Bone marrow (tissue), 2 donors: ENCODE data around the gene DHRS9.

Experiments used
- DNase-seq, 2 donors: peaks; one replicate each; lab custom pipeline; 2025; lab: John Stamatoyannopoulos, UW

DHRS9 gene

DNA sequence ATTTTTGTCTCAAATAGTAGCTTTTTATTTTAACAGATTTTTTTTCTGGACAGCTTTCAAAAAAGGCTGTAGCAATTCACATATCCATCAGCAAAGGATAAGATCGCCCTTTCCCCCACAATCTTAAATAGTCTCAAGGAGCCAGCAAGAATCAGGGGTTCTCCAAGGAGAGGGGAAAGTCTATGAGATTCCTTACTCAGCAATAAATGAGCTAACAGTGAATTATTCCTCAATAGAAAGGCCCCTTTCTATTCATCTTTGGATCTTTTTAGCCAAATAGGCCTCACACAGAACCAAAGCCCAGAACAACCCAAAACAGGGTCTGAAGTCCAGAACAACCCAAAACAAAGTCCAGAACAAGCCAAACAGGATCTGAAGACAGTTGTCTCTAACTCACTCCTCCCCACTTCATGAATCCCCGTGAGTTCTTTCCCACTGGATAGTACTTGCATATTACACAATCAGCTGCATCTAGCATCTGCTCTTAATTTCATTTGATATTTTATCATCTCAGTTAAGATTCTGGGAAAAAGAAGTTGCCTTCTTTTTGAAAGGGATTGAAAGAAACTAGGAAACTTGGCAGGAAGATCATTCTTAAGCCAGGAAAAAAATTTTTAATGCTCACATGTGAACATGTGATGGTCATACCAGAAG lies 3.4 kb upstream of the DHRS9 start:
- no peak for DNase-seq

DNA sequence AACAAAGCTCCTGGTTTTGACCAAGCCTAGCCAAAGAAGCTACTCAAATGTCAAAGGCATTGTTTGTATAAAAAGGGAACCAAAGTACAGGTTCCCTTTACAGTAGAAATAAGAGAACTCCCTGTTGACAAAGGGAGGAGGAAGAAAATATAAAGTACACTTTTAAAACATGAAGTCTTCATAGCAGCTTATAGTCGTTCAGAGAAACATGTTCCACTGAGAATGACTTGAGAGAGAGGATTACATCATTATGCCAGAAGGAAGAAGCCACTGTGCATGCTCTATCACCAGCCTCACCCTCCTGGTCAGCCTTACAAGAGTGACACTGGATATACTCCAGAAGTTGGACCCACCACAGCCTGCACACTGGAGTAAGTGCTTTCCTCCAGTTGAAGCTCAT lies 2.5 kb upstream of the DHRS9 start:
- peak in 1 of 2 donors; percentile 55 for DNase-seq

DNA sequence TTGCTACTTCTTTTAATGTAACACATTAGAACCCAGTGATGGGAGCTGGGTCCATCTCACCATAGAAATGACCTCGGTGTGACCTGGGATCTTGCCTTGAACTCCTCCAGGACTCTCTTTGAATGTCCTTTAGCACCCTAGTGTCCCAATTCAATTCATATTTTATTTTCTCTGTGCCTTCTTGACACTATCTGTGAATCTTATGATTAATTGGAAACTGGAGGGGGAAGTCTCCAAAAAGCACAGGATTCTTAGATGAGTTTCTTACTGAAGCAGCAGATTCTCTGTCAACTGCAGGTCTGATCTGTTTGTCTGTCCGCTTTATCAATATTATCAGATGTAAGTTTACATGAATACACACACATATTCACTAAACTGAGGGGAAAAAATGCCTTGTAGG lies 470 bp downstream of the DHRS9 start:
- no peak for DNase-seq

DNA sequence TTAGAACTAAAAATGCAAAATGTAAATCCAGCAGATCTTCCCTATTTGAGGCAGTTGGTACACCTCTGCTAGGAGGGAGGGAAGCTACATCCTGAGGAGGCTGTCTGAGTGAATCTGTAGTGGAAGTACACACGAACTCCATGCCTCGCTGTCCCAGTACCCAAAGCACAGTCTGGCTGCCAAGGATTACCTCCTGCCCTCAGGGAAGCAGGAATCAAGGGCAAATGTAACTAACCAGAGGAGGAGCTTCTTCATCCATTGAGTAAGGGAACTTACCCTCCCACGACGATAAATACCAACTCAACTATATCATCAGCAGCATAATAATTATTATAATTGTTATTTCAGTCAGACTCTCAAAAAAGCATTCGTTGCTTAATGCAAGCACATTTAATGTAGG lies 2.1 kb downstream of the DHRS9 start:
- no peak for DNase-seq

DNA sequence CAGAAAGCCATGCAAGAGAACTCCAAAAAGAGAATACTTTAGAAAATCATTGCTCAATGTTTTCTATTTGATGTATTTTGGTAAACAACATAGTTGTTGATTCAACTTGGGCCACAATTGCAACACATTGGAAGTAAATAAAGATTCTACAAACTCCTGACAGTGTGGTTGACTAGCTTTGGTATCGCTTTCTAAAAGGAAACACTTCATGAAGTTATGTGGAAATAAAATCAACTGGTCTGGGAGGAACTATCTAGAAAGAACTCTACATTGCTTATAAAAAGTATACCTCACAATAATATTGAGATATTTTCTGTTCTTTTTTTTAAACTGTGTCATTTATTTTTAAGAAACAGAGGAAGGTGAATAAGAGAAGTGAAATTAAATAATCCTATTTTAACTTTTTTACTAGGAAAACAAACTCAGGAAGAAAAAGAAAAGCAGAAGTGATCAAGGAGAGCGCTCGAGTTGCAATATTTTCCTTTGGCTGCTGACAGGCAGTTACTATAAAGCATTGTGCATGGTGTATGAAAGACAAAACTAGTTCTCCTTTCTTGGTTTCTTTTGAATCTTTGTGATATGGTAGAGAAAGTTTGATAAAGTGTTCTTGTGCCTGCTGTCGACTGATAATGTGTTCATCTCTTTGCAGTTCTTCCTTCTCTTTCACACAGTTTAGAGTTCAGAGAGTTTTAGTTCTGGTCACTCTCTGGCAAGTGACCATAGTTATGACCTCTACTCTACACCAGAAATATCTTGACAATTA lies 3.0 kb downstream of the DHRS9 start:
- DNase-seq = peak in 1 of 2 donors; percentile 72

DNA sequence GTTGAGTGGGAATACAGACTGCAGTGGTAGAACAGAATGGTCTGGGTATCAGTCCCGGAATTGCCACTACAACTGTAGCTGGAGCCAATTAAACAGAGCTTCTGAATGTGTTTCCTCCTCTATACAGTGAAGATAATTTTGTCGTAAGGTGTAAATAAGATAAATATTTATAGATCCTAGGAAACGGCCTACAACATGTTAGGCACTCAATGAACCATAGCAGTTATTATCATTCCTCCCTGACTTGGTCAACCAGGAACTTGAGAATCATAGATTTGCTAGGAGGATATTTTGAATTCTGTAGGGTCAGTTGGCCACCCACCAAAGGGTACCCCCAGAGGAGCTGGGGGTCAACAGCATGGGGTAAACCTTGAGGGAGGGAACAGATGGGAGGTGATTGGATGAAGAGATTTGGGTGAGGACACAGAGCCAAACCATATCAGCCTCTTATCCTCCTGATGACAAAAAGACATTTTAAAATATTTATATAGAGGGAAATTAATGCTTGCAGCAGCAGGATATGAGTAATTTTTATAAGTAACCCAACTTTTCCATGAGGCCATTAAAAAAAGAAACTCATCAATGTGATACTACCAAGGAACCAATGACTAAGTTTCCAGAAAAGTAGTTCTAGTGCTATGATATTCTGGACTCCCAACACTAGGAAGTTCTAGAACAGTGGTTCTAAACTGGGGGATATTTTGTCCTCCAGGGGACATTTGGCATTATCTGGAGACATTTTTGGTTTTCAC lies 4.0 kb downstream of the DHRS9 start:
- no peak for DNase-seq

DNA sequence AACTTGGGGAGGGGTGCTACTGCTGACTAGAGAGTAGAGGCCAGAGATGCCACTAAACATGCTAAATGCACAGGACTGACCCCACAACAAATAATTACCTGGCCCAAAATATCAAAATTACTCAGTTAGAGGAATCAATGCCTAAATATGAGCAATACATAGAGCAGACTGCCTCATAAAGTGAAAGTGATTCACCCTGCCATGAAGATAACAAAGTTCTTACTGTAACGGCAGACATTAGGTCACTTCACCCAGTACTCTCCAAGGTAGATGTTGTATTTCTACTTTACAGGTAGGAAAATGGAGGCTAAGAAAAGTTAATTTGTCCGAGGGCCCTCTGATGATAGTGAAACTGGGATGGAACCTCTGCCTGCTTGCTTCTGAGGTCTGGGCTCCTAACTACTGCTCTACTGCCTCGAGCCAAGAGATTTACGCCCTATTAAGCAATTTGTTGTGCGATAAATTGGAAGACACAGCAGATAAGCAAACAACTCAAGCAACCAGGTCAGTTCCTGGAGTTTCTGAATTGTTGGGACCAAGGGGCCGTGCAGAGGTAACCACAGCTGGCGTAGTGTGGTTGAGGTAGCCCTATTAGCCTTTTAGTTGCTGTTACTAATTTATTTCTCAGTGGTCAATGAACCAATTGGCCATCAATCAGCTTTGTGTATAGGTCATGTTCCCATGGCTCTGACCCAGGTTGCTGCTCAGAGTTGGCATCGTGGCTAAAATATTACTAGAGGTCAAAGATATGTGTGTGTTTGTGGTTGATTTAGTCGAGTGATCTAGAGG lies 4.8 kb downstream of the DHRS9 start:
- DNase-seq = no peak

DNA sequence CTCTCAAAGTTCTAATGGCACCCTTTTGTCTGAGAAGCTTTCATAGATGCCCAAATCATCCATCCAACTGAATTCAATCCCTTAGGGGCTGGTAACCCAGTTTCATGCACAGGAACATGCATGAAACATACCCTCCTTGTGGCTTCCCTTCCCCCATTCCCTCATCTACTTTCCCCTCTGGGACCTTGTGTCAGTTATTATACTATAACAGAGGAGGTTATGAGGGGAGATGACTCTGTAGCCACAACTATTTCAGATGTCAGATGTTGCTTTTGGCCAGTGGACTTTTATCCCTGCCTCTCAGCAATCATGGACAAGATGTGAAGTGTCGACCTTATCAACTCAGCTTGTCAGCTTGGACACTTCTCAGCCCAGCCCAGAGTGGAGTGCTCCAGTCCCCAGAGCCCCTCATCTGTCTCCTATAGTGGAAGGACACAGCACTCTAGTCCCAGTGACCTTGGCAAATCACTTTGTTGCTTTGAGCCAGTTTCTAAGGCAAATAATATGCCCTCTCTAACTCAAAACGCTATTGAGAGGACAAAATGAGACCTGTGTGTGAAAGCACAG lies 8.4 kb downstream of the DHRS9 start:
- DNase-seq = no peak

DNA sequence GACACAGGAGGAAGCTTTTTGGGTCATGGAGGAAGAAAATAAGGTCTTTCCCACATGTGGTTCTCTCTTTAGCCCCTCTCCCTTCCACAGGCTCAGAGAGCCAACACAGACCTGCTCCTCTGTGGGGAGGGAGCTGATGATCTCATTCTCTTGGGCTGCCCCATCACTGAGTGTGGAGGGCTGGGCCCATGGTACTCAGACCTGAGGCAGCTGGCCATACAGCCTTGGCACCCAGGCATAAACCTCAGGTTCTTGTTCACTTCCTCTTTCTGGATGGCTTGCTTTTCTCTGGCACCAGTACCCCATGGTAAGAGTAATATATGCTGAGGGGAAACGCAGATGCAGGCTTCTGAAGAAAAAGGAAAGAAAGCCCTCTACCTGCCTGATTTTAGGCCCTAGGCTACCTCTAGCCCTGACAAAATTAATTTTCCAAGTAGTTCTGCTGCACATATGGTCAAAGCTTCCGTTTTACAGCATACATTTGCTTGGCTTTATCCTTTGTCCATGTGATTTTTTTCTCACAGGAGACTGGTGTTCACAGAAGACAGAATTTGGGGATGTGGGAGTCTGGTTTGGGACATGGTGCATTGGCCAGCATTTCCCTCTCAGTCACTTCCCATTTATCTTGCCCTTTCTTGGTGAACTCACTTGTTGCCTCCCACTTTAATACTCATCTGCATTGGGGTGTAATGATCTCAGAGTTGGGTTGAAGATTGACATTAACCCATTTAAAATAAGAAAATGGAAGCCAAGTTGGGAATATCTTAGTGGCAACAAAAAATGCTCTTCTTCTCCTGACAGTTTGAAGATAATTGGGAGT lies 11.1 kb downstream of the DHRS9 start:
- peak in 1 of 2 donors; percentile 66 for DNase-seq

DNA sequence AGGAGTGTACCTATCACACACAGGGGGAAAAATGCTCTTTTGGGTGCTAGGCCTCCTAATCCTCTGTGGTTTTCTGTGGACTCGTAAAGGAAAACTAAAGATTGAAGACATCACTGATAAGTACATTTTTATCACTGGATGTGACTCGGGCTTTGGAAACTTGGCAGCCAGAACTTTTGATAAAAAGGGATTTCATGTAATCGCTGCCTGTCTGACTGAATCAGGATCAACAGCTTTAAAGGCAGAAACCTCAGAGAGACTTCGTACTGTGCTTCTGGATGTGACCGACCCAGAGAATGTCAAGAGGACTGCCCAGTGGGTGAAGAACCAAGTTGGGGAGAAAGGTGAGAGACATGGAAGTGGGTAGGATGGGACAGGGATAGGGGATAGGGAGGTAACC lies 12.2 kb downstream of the DHRS9 start:
- no peak for DNase-seq

DNA sequence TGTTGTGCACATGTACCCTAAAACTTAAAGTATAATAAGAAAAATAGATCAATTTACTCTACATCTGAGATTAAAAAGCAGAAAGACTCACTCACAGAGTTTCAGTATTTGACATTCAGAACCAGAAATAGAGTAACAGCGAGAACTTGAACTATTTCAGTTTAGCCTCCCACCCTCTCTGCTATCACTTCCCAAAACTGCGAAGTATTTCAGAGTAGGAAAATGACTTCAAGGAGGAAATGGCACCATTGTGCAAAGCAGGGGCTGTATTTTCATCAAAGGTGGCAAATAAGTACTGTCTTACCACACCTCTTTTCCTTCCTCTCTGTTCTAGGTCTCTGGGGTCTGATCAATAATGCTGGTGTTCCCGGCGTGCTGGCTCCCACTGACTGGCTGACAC lies 13.6 kb downstream of the DHRS9 start:
- no peak for DNase-seq

DNA sequence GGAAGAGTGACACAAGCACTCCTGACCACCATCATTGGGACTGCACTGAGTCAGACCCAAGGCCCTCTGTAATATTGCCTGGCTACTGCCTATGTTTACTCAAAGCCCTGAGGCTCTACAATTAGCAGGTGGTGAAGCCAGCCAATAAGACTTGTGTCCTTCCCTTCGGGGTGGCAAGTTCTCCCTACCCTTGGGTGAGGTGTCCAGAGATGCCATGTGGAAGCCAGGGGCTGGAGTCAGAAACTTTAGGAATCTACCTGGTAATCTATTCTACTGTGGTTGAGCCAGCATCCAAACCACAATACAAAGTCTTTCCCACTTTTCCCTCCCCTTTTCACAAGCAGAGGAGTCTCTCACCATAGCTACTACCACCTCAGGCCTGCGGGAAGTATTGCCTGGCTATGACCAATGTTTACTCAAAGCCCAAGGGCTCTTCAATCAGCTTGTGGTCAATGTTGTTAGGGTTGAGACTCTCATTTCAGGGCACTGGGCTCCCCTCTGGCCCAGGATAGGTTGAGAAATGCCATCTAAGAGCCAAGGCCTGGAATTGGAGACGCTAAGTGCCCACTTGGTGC lies 17.6 kb downstream of the DHRS9 start:
- no peak for DNase-seq

DNA sequence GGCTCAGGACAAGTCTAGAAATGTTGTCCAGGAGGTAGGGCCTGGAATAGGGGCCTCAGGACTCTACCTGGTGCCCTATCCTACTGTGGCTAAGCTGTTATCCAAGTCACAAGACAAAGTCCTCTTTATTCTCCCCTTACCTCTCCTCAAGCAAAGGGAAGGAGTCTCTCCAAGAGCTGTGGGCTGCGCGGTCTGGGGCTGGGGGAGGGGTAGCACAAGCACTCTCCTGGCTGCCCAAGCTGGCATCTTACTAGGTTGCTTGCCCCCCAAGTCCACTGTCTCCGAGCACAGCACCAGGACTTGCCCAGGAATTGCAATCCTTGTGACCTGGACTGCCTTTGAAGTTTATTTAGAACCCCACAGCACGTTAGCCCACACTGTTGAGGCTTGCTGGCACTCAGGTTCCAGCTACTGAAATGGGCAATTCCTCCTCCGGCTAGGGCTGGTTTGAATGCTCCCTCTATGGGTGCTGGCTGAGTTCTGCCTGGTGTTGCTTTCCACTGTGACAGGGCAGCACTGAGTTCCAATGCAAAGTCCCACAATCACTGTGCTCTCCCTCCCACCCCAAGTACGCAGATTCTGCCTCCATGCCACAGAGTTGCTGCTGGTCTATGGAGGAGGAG lies 18.5 kb downstream of the DHRS9 start:
- DNase-seq = no peak

DNA sequence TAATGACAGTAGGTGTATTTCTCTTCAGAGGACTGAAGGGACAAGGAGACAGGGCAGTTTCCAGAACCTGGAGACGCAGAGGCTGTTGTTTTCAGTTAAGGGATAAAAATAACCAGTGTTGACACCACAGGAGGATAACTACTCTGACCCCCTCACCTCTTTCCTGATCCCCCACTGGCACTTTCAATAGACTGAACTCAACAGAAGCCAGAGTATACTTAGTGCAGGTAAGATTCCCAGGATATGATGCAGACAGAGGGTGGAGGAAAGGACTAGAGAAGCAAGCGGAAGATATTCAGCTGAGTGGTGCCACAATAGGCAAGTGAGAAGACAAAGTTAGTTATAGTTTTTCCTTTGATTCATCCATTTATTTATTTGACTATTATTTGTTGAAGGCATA lies 19.8 kb downstream of the DHRS9 start:
- DNase-seq = no peak

DNA sequence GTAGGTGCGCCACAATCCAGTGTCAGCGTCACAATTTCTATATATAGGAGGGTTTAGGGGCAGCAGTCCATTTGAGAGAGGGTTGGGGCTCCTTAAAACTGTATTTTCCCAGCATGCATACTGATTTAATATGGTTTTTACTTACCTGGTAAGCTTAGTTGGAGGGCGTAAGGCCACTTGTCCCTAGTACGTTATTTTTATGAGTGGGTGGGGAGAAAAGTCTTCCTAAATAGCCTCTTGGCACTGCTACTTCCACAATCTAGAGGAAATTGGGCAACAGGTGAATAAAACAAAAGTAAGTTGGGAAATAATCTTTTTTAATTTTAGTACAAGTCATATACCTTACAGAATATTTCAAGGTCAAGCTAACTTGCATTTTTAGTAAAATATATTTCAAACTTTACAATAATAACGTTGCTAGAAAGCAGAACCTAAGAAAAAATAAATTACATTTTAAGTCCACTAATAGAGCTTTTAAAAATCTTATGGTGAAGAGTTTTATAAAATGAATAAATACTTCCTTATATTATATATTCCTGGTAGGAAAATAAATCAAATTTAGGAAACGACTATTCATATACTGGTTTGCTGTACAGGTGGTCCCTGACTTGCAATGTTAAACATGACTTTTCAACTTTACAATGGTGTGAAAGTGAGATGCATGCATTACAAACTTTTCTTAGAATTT lies 20.9 kb downstream of the DHRS9 start:
- no peak for DNase-seq

DNA sequence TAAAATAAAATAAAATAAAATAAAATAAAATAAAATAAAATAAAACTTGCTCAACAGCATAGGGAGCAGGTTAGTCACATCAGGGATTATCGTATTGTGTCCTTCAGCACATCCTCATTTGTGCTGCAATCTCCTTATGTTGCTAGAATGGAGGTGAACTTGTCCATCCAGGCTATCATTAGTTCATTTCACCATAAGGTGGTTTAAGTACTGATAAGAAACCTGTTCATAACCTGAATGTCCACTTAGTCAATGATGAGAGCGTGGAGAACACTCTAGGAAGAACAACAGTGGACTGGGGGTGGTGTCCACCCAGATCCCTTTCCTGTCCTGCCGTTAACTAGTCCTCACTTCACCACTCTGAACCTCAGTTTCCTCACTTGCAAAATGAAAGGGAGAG lies 21.9 kb downstream of the DHRS9 start:
- no peak for DNase-seq

DNA sequence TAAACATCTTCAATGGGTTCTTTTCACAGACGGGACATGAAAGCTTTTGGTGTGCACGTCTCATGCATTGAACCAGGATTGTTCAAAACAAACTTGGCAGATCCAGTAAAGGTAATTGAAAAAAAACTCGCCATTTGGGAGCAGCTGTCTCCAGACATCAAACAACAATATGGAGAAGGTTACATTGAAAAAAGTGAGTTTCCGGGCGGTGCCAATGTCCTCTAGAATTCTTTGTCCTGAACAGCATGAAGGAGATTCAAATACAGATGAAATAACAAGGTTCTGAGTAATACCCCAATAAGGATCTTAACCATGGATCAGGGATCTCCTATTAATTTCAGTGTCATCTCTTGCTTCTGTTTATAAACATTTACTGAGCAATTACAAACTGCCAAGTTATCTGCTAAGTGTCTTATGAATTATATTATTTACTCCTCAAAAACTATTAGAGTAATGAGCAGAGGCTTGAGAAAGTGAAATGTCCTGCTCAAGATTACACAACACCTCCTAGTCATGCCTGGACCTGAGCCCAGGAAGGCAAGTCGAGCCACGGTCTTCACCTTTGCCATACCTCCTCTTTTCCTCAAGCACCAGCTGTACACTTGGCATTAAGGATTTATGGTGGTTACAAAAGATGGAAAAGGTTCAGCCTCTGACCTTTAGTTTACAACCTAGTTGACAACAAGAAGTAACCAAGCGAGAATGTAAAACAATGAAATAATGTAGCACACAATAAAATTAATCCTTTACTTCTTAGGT lies 22.6 kb downstream of the DHRS9 start:
- DNase-seq = no peak

DNA sequence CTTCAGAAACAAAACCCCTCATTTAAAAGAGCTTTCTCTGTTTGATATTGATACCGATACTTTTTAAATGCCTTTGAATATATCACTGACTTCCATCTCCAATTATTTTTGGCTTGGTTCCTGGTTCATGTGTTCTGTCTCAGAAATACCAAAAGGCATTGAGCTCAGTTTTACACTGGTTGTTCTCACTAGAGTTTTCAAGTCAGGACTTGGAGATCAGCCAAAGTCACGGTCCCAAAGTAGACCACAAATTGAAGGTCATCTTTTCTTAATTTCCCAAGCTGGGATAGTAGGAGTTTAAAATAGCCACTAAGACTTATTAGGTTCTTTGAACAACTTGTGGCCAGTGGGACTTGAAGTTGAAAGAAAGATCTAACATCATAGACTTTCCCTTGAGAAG lies 24.2 kb downstream of the DHRS9 start:
- no peak for DNase-seq

DNA sequence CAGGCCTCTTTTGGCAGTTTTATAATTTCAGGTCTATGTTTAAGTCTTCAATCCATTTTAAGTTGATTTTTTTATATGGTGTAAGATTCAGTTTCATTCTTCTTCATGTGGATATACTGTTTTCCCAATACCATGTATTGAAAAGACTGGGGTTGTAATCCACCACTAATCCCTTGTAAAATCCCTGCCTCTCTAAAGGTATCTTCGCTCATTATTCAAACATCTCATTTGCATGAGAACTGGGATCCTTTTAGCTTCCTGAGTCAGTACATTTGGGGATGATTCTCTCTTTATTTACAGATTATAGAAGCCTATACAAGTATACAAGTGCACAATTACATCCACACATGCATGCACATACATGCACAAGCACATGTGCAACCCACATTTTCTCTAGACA lies 25.3 kb downstream of the DHRS9 start:
- DNase-seq = no peak
